Measurements from ENCODE around the gene SLC24A2. TPM values are rescaled to one million over a fixed set of nuclear protein-coding genes. Genes with fewer than 3 reads are reported as not detected.

The SLC24A2 gene
- total and polyA plus RNA-seq, 2 experiments from 2014 or later: 3.5 to 7.1 TPM

- TF ChIP-seq ZNF462 (CRISPR knock-in tag; IDR thresholded peaks at IDR 0.05) (no peak), JUNB (IDR thresholded peaks at IDR 0.05; ENCODE audit: unreplicated experiment) (no peak), NANOG (IDR thresholded peaks at IDR 0.05; ENCODE audit: borderline replicate concordance) (no peak), REST (IDR thresholded peaks at IDR 0.05; ENCODE audit: unreplicated experiment) (no peak), EZH2phosphoT487 (IDR thresholded peaks at IDR 0.05; ENCODE audit: unreplicated experiment) (no peak)
Measured at GRCh38 chr9:19757745-19758144, 31.1 kb downstream of the SLC24A2 start (continued).

GRCh38 chr9:19754921-19755320, 33.9 kb downstream of the SLC24A2 start:
- H3F3A ChIP-seq (replicated peaks; ENCODE audit: low read depth): no peaks in the 10 kb centered on the region
- DNase-seq (ENCODE audit: low spot score) (no peak), ATAC-seq (no peak)
- Mint-ChIP-seq H3K4me3 (no peak overlapping the region), H3K27ac (no peak overlapping the region), H3K9me3 (no peaks in the 10 kb centered on the region), H3K4me1 (peaks cover 9% of the 10 kb centered on the region; the same call in 2 of the 3 replicates), H3K36me3 (ENCODE audit: low read depth) (no peaks in the 10 kb centered on the region), H3K27me3 (ENCODE audit: insufficient read depth, low read depth, poor library complexity) (no peaks in the 10 kb centered on the region)
- no peak overlapping the region for H3K4me2 ChIP-seq
- H4K20me1 ChIP-seq (replicated peaks; ENCODE audit: insufficient read depth): no peaks in the 10 kb centered on the region
- peaks cover 2% of the 10 kb centered on the region; the same call in 1 of the 2 replicates for H3K9me2 ChIP-seq (ENCODE audit: insufficient read depth)
- no peak overlapping the region for H3K27ac ChIP-seq (ENCODE audit: low read depth)
- H3K36me3 ChIP-seq (ENCODE audit: insufficient read depth): no peaks in the 10 kb centered on the region
- no peak overlapping the region for H2AFZ ChIP-seq
- no peaks in the 10 kb centered on the region for H3K27me3 ChIP-seq (ENCODE audit: insufficient read depth)
- H3K79me2 ChIP-seq (replicated peaks; ENCODE audit: insufficient read depth): no peaks in the 10 kb centered on the region
- peaks cover 4% of the 10 kb centered on the region; the same call in 1 of the 2 replicates for H3K4me1 ChIP-seq (ENCODE audit: insufficient read depth)
- no peak overlapping the region for H3K4me3 ChIP-seq
- TF ChIP-seq POLR2AphosphoS5 (IDR thresholded peaks at IDR 0.05; ENCODE audit: low read depth) (no peak), REST (IDR thresholded peaks at IDR 0.05; ENCODE audit: unreplicated experiment) (no peak), EZH2phosphoT487 (IDR thresholded peaks at IDR 0.05; ENCODE audit: unreplicated experiment) (no peak), ZNF331 (CRISPR knock-in tag; IDR thresholded peaks at IDR 0.05; ENCODE audit: low read depth) (no peak), ZNF114 (CRISPR knock-in tag; IDR thresholded peaks at IDR 0.05) (no peak), NANOG (IDR thresholded peaks at IDR 0.05; ENCODE audit: borderline replicate concordance) (no peak), ETS1 (IDR thresholded peaks at IDR 0.05) (no peak), STAT1 (IDR thresholded peaks at IDR 0.05; ENCODE audit: unreplicated experiment) (no peak)

Data from GM23338 (cell line).